A549 (cell line): ENCODE measurements around the gene C4orf50.

ENCODE experiments used
- CTCF ChIP-seq: fragments of >200 bp; sonication (Bioruptor Twin); formaldehyde crosslinking; IDR thresholded peaks from 3 replicates; pipeline ENCODE4 v1.5.1; 2016
- JUNB ChIP-seq: fragments of >200 bp; sonication (Bioruptor Twin); formaldehyde crosslinking; IDR thresholded peaks from 2 replicates; pipeline ENCODE4 v1.6.1; 2016
- MAZ ChIP-seq: fragments of 150-350 bp; IDR thresholded peaks from 2 replicates; pipeline ENCODE4 v1.6.1; 2014; ENCODE audit warnings: antibody characterized with exemption, low read depth, low read length, borderline replicate concordance
- POLR2A ChIP-seq: IDR thresholded peaks from 2 replicates; pipeline ENCODE4 v1.6.1; 2012; ENCODE audit warnings: mild to moderate bottlenecking, low read length
- RAD21 ChIP-seq, 2 experiments: fragments of >200 bp in 1 of 2; sonication (Bioruptor Twin) in 1 of 2; formaldehyde crosslinking in 1 of 2; IDR thresholded peaks in 1 of 2; conservative IDR thresholded peaks in 1 of 2; 2 replicates in 1 of 2; 3 replicates in 1 of 2; pipeline ENCODE4 v1.6.1; 2012 to 2018; ENCODE audit warnings: inconsistent platforms in 1 of 2
- USF2 ChIP-seq: fragments of 450-650 bp; IDR thresholded peaks from 2 replicates; pipeline ENCODE4 v1.6.1; 2014; ENCODE audit warnings: antibody characterized with exemption

- TF ChIP-seq POLR2A: no peak
- no peak for TF ChIP-seq USF2
- TF ChIP-seq CTCF: no peak
- TF ChIP-seq MAZ: no peak
- TF ChIP-seq JUNB: no peak
- TF ChIP-seq RAD21 (conservative IDR thresholded peaks at IDR 0.05 in 1 of 2, IDR thresholded peaks at IDR 0.05 in 1 of 2): no peak
Measured at GRCh38 chr4:5888222-5889001, 129.8 kb downstream of the C4orf50 start.
